ENCODE data around the gene TIE1. TPM values are rescaled to one million over a fixed set of nuclear protein-coding genes. Genes with fewer than 3 reads are reported as not detected.
A peak's percentile ranks its signal among the peaks of the same experiment; 100 is the strongest.

Gene TIE1
- total RNA-seq, 1 experiment from 2014 or later: 1.2 TPM

GRCh38 chr1:43348809-43349593 lies 48.2 kb downstream of the TIE1 start:
- no peaks in the 10 kb centered on the region for H3K9me3 Mint-ChIP-seq

More at GRCh38 chr1:43348809-43349593, 48.2 kb downstream of the TIE1 start:
- H2BK12ac ChIP-seq (ENCODE audit: insufficient read length, low read depth, low read length): no peak overlapping the region
- H3K27ac ChIP-seq (ENCODE audit: insufficient read length, low read depth, low read length): peak overlapping the region; percentile 66
- no CpG with 5 or more reads among the region's 72 CpGs for WGBS (ENCODE audit: extremely low coverage, insufficient read length, low lambda C conversion rate)
- H2AK5ac ChIP-seq (ENCODE audit: insufficient read length, low read length): no peak overlapping the region
- H2BK120ac ChIP-seq (ENCODE audit: low read depth, low read length, poor library complexity, severe bottlenecking): no peak overlapping the region
- Mint-ChIP-seq H3K4me3 (peak overlapping the region; percentile 83 to 84), H3K36me3 (ENCODE audit: insufficient read depth in 1 of 3, low read depth in 3 of 3) (no peaks in the 10 kb centered on the region), H3K27me3 (ENCODE audit: low read depth) (peaks cover 16% of the 10 kb centered on the region), H3K4me1 (peaks cover 32 to 50% of the 10 kb centered on the region in 2 experiments), H3K27ac (peak overlapping the region; percentile 92 to 100 (median 100))
- H3K9ac ChIP-seq (ENCODE audit: extremely low read depth, insufficient read length, low read length): peak overlapping the region; percentile 81
- H3K27me3 ChIP-seq (ENCODE audit: insufficient read depth, low read length): peaks cover 4% of the 10 kb centered on the region
- no peaks in the 10 kb centered on the region for H3K9me3 ChIP-seq (ENCODE audit: control insufficient read depth, low read depth, low read length)
- H3K18ac ChIP-seq (ENCODE audit: insufficient read length, low read depth, low read length): peak overlapping the region; percentile 89
- H3K23me2 ChIP-seq (ENCODE audit: insufficient read length, low read depth, low read length, poor library complexity, severe bottlenecking): peaks cover 10% of the 10 kb centered on the region
- no peak for TF ChIP-seq CTCF (conservative IDR thresholded peaks at IDR 0.05)
- no peak overlapping the region for H3K23ac ChIP-seq (ENCODE audit: insufficient read length, low read depth, low read length)
- no peak overlapping the region for H3K56ac ChIP-seq (ENCODE audit: insufficient read length, low read depth, low read length)
- no peak overlapping the region for H2AFZ ChIP-seq (ENCODE audit: low read length)
- H2BK15ac ChIP-seq (ENCODE audit: low read depth, low read length): no peak overlapping the region
- H3K4me1 ChIP-seq (ENCODE audit: insufficient read depth, low read length): peaks cover 5% of the 10 kb centered on the region
- H3K4ac ChIP-seq (ENCODE audit: low read depth, low read length): no peak overlapping the region
- no peak overlapping the region for H3T11ph ChIP-seq (ENCODE audit: low read length)
- H3K14ac ChIP-seq (ENCODE audit: insufficient read depth, low read length): peak overlapping the region; percentile 97
- H3K4me2 ChIP-seq (ENCODE audit: insufficient read depth, insufficient read length, low read length): peak overlapping the region; percentile 77
- no peaks in the 10 kb centered on the region for H3K79me2 ChIP-seq (ENCODE audit: insufficient read depth, low read length)
- H3K79me1 ChIP-seq (ENCODE audit: insufficient read depth, low read depth, low read length, poor library complexity, severe bottlenecking): no peaks in the 10 kb centered on the region
- peak; percentile 98 for DNase-seq
- no peak overlapping the region for H2BK20ac ChIP-seq (ENCODE audit: low read depth, low read length, poor library complexity, severe bottlenecking)
- no peak overlapping the region for H4K91ac ChIP-seq (ENCODE audit: insufficient read length, low read depth, low read length)
- H4K8ac ChIP-seq (replicated peaks; ENCODE audit: insufficient read length, low read depth, low read length): no peak overlapping the region
- H4K5ac ChIP-seq (ENCODE audit: insufficient read length, low read depth, low read length): no peak overlapping the region
- H4K20me1 ChIP-seq (ENCODE audit: control insufficient read depth, insufficient read depth, insufficient read length): no peaks in the 10 kb centered on the region
- peak overlapping the region; percentile 58 for H2BK5ac ChIP-seq (ENCODE audit: insufficient read length, low read length)
